ENCODE data around the gene EIF4B.

- TF ChIP-seq, protein P1, sequence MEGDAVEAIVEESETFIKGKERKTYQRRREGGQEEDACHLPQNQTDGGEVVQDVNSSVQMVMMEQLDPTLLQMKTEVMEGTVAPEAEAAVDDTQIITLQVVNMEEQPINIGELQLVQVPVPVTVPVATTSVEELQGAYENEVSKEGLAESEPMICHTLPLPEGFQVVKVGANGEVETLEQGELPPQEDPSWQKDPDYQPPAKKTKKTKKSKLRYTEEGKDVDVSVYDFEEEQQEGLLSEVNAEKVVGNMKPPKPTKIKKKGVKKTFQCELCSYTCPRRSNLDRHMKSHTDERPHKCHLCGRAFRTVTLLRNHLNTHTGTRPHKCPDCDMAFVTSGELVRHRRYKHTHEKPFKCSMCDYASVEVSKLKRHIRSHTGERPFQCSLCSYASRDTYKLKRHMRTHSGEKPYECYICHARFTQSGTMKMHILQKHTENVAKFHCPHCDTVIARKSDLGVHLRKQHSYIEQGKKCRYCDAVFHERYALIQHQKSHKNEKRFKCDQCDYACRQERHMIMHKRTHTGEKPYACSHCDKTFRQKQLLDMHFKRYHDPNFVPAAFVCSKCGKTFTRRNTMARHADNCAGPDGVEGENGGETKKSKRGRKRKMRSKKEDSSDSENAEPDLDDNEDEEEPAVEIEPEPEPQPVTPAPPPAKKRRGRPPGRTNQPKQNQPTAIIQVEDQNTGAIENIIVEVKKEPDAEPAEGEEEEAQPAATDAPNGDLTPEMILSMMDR (IDR thresholded peaks at IDR 0.05 in 2 of 3, conservative IDR thresholded peaks at IDR 0.05 in 1 of 3; ENCODE audit: borderline replicate concordance in 1 of 3, insufficient read depth in 1 of 3, low read depth in 2 of 3, low read length in 2 of 3), result no peak
- TF ChIP-seq RAD21 (IDR thresholded peaks at IDR 0.05; ENCODE audit: low read depth) (no peak), MAX (IDR thresholded peaks at IDR 0.05) (no peak), REST (IDR thresholded peaks at IDR 0.05; ENCODE audit: low read depth) (no peak), SRF (IDR thresholded peaks at IDR 0.05; ENCODE audit: low read depth) (no peak), CEBPB (IDR thresholded peaks at IDR 0.05; ENCODE audit: low read depth) (no peak), FOSL1 (IDR thresholded peaks at IDR 0.05; ENCODE audit: low read depth) (no peak), EZH2 (IDR thresholded peaks at IDR 0.05) (no peak)
- TF ChIP-seq, protein P2, sequence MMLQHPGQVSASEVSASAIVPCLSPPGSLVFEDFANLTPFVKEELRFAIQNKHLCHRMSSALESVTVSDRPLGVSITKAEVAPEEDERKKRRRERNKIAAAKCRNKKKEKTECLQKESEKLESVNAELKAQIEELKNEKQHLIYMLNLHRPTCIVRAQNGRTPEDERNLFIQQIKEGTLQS (IDR thresholded peaks at IDR 0.05), result no peak
These were observed 856 bp upstream of the EIF4B start for GRCh38 chr12:53005215-53005985.

Measured in HCT116 (cell line).